Thyroid gland (tissue), 4 donors: Measurements from ENCODE around the gene SLC43A2. TPM values are rescaled to one million over a fixed set of nuclear protein-coding genes. Genes with fewer than 3 reads are reported as not detected.

Experiments used
- DNase-seq, 2 donors: peaks; one replicate each; pipeline ENCODE4 v3.0.0-alpha.2; 2019
- H3K27ac ChIP-seq, 3 donors: fragments of 200-600 bp; sonication (generic); 1 replicate in 2 of 3; 2 replicates in 1 of 3; pipeline ENCODE4 v1.5.1; 2016 to 2019; ENCODE audit warnings: mild to moderate bottlenecking in 1 of 3, moderate library complexity in 1 of 3
- H3K27me3 ChIP-seq: fragments of 200-600 bp; sonication (generic); one replicate; pipeline ENCODE4 v1.5.1; 2019
- H3K36me3 ChIP-seq, 2 donors: fragments of 200-600 bp; sonication (generic); one replicate each; pipeline ENCODE4 v1.5.1; 2016 to 2019
- H3K4me1 ChIP-seq, 2 donors: fragments of 200-600 bp; sonication (generic); one replicate each; pipeline ENCODE4 v1.5.1; 2017 to 2019
- H3K4me3 ChIP-seq, 3 donors: fragments of 200-600 bp; sonication (generic); replicated peaks in 1 of 3; 1 replicate in 2 of 3; 2 replicates in 1 of 3; pipeline ENCODE4 v1.5.1; 2016; ENCODE audit warnings: mild to moderate bottlenecking in 1 of 3
- H3K9me3 ChIP-seq: fragments of 200-600 bp; sonication (generic); one replicate; pipeline ENCODE4 v1.5.1; 2017
- CTCF ChIP-seq, 6 experiments: fragments of 200-600 bp in 3 of 6; fragments of 450-650 bp in 3 of 6; sonication (generic) in 3 of 6; IDR thresholded peaks; one replicate each; pipeline ENCODE4 v1.5.1; 2016 to 2019; ENCODE audit warnings: antibody characterized with exemption in 6 of 6, mild to moderate bottlenecking in 2 of 6, inconsistent platforms in 1 of 6, moderate library complexity in 1 of 6
- POLR2A ChIP-seq, 2 donors: fragments of 450-650 bp; IDR thresholded peaks; one replicate each; pipeline ENCODE4 v1.6.1; 2017; ENCODE audit warnings: antibody characterized with exemption in 2 of 2, mild to moderate bottlenecking in 2 of 2, moderate library complexity in 1 of 2
- WGBS, 2 donors: methylation state at CpG; one replicate each; pipeline ENCODE4 v1.1.5; 2017; 5-methylcytosine and 5-hydroxymethylcytosine counted together
- intact Hi-C: fragments of 100-400 bp; cut with DNase I; formaldehyde crosslinking; loops from one replicate; pipeline ENCODE4 v1.15.1; 2023
- total RNA-seq, 4 donors: library from RNA; depleted of rRNA; stranded (reverse); fragments of >200 nt; gene quantifications; one replicate each; pipeline ENCODE4 v1.2.3, GENCODE V29; 2016

The SLC43A2 gene
- total RNA-seq, 4 donors from 2014 or later: 17.5 to 28.2 (median 23.9) TPM

- intact Hi-C loops: no loop called here
- peak overlapping the region in 1 of 3 donors; percentile 53 for H3K27ac ChIP-seq
These were observed 16.2 kb downstream of the SLC43A2 start for GRCh38 chr17:1612400-1612799.

GRCh38 chr17:1611715-1612114, 16.9 kb downstream of the SLC43A2 start:
- Histone ChIP-seq H3K4me1 (peaks cover 25 to 44% of the 10 kb centered on the region in 2 donors), H3K36me3 (no peaks in the 10 kb centered on the region), H3K27me3 (no peaks in the 10 kb centered on the region), H3K27ac (peak overlapping the region in 1 of 3 donors; percentile 53), H3K9me3 (no peaks in the 10 kb centered on the region), H3K4me3 (no peak overlapping the region)
- WGBS, 2 donors: 82 to 86% methylated on average over 10 of the region's 10 CpGs
- intact Hi-C loops: no loop called here
- DNase-seq: no peak
- TF ChIP-seq CTCF (IDR thresholded peaks at IDR 0.05): no peak
- no peak for TF ChIP-seq POLR2A (IDR thresholded peaks at IDR 0.05)

More at GRCh38 chr17:1612400-1612799, 16.2 kb downstream of the SLC43A2 start:
- TF ChIP-seq POLR2A (IDR thresholded peaks at IDR 0.05) (no peak), CTCF (IDR thresholded peaks at IDR 0.05) (no peak)
- H3K9me3 ChIP-seq: no peaks in the 10 kb centered on the region
- no peak for DNase-seq
- 79 to 84% methylated on average over 12 to 16 of the region's 16 CpGs for WGBS, 2 donors
- H3K27me3 ChIP-seq: no peaks in the 10 kb centered on the region
- H3K36me3 ChIP-seq: no peaks in the 10 kb centered on the region
- no peak overlapping the region for H3K4me3 ChIP-seq
- peaks cover 20 to 37% of the 10 kb centered on the region in 2 donors for H3K4me1 ChIP-seq

GRCh38 chr17:1608676-1609075, 20.0 kb downstream of the SLC43A2 start:
- WGBS, 2 donors: 15 to 45% methylated on average over 4 to 7 of the region's 7 CpGs
- peak; percentile 78 to 80 for DNase-seq
- H3K36me3 ChIP-seq: no peaks in the 10 kb centered on the region
- H3K4me1 ChIP-seq: peaks cover 46 to 64% of the 10 kb centered on the region in 2 donors
- intact Hi-C loops: no loop called here
- TF ChIP-seq CTCF (IDR thresholded peaks at IDR 0.05): no peak
- H3K9me3 ChIP-seq: no peaks in the 10 kb centered on the region
- H3K27me3 ChIP-seq: no peaks in the 10 kb centered on the region
- peak overlapping the region; percentile 33 to 87 (median 49) for H3K27ac ChIP-seq
- no peak overlapping the region for H3K4me3 ChIP-seq

- intact Hi-C loops: no loop called here
- Histone ChIP-seq H3K9me3 (no peaks in the 10 kb centered on the region), H3K27me3 (no peaks in the 10 kb centered on the region), H3K27ac (peak overlapping the region in 2 of 3 donors; percentile 49 to 87), H3K4me1 (peaks cover 46 to 64% of the 10 kb centered on the region in 2 donors), H3K4me3 (no peak overlapping the region), H3K36me3 (no peaks in the 10 kb centered on the region)
- WGBS, 2 donors: 95 to 98% methylated on average over 5 of the region's 5 CpGs
- no peak for TF ChIP-seq POLR2A (IDR thresholded peaks at IDR 0.05)
- no peak for TF ChIP-seq CTCF (IDR thresholded peaks at IDR 0.05)
- DNase-seq: no peak
These were observed 20.7 kb downstream of the SLC43A2 start for GRCh38 chr17:1607971-1608320.

GRCh38 chr17:1606352-1606985, 22.2 kb downstream of the SLC43A2 start:
- DNase-seq: peak; percentile 73 to 76
- H3K36me3 ChIP-seq: no peaks in the 10 kb centered on the region
- H3K4me3 ChIP-seq: no peak overlapping the region
- TF ChIP-seq CTCF (IDR thresholded peaks at IDR 0.05) (no peak), POLR2A (IDR thresholded peaks at IDR 0.05) (peak in 1 of 2 donors; percentile 1)
- no peaks in the 10 kb centered on the region for H3K27me3 ChIP-seq
- intact Hi-C loops: no loop called here
- 39 to 64% methylated on average over 10 to 18 of the region's 26 CpGs for WGBS, 2 donors
- peaks cover 46 to 56% of the 10 kb centered on the region in 2 donors for H3K4me1 ChIP-seq
- no peaks in the 10 kb centered on the region for H3K9me3 ChIP-seq
- H3K27ac ChIP-seq: peak overlapping the region; percentile 74 to 89 (median 87)
